ENCODE data around the gene DENND5B. TPM values are rescaled to one million over a fixed set of nuclear protein-coding genes. Genes with fewer than 3 reads are reported as not detected.
"Not testable (repeated sequence)": the region's sequence is repeated elsewhere in the genome, so short reads cannot be mapped to it uniquely, and the experiment has no call there.

The DENND5B gene
- total RNA-seq, 4 donors from 2014 or later, result 4.4 to 25.1 (median 16.3) TPM

GRCh38 chr12:31622038-31622437 is 31.1 kb upstream of the DENND5B start:
- no peaks in the 10 kb centered on the region for H3K9me3 ChIP-seq
- in situ Hi-C loops (cut with MboI; ENCODE audit: low pct_ligation_motif_present in 1 of 4, low pct_unique_long_range_greater_than_20kb in 1 of 4, low sequenced_read_pairs in 3 of 4) (no loop called here), intact Hi-C loops (cut with DNase I; ENCODE audit: low total_unique reads) (no loop called here)
- no peak overlapping the region for H3K4me3 ChIP-seq
- no peaks in the 10 kb centered on the region for H3K36me3 ChIP-seq
- no peak overlapping the region for H3K27ac ChIP-seq
- WGBS, 2 donors (ENCODE audit: low coverage in 1 of 2), result 78 to 96% methylated on average over 1 to 4 of the region's 4 CpGs
- no peak for DNase-seq
- TF ChIP-seq POLR2AphosphoS5 (IDR thresholded peaks at IDR 0.05), result no peak
- no peak for TF ChIP-seq CTCF (IDR thresholded peaks at IDR 0.05)
- no peak for TF ChIP-seq EP300 (IDR thresholded peaks at IDR 0.05; ENCODE audit: low read depth)
- TF ChIP-seq POLR2A (IDR thresholded peaks at IDR 0.05), result no peak
- no peaks in the 10 kb centered on the region for H3K27me3 ChIP-seq
- H3K4me1 ChIP-seq, result no peaks in the 10 kb centered on the region

GRCh38 chr12:31620311-31620710 is 29.4 kb upstream of the DENND5B start:
- TF ChIP-seq EP300 (IDR thresholded peaks at IDR 0.05; ENCODE audit: low read depth), result no peak
- TF ChIP-seq POLR2A (IDR thresholded peaks at IDR 0.05), result no peak
- no peak for TF ChIP-seq POLR2AphosphoS5 (IDR thresholded peaks at IDR 0.05)
- no peak for TF ChIP-seq CTCF (IDR thresholded peaks at IDR 0.05)
- no peak for DNase-seq
- no peaks in the 10 kb centered on the region for H3K27me3 ChIP-seq
- no peaks in the 10 kb centered on the region for H3K4me1 ChIP-seq
- H3K9me3 ChIP-seq, result no peaks in the 10 kb centered on the region
- H3K4me3 ChIP-seq, result no peak overlapping the region
- H3K36me3 ChIP-seq, result no peaks in the 10 kb centered on the region
- WGBS, 2 donors (ENCODE audit: low coverage in 1 of 2), result 89 to 94% methylated on average over 2 of the region's 2 CpGs
- H3K27ac ChIP-seq, result no peak overlapping the region
- intact Hi-C loops (cut with DNase I; ENCODE audit: low total_unique reads), result no loop called here
- in situ Hi-C loops (cut with MboI; ENCODE audit: low pct_ligation_motif_present in 1 of 4, low pct_unique_long_range_greater_than_20kb in 1 of 4, low sequenced_read_pairs in 3 of 4), result no loop called here

GRCh38 chr12:31618228-31619025 is 27.5 kb upstream of the DENND5B start:
- Histone ChIP-seq H3K4me3 (no peak overlapping the region), H3K4me1 (no peaks in the 10 kb centered on the region), H3K27me3 (no peaks in the 10 kb centered on the region), H3K36me3 (no peaks in the 10 kb centered on the region), H3K27ac (no peak overlapping the region), H3K9me3 (no peaks in the 10 kb centered on the region)
- 63 to 75% methylated on average over 3 of the region's 3 CpGs for WGBS, 2 donors (ENCODE audit: low coverage in 1 of 2)
- no peak for DNase-seq
- intact Hi-C loops (cut with DNase I; ENCODE audit: low total_unique reads) (no loop called here), in situ Hi-C loops (cut with MboI; ENCODE audit: low pct_ligation_motif_present in 1 of 4, low pct_unique_long_range_greater_than_20kb in 1 of 4, low sequenced_read_pairs in 3 of 4) (no loop called here)
- TF ChIP-seq EP300 (IDR thresholded peaks at IDR 0.05; ENCODE audit: low read depth), result no peak
- TF ChIP-seq CTCF (IDR thresholded peaks at IDR 0.05), result no peak
- no peak for TF ChIP-seq POLR2AphosphoS5 (IDR thresholded peaks at IDR 0.05)
- no peak for TF ChIP-seq POLR2A (IDR thresholded peaks at IDR 0.05)

GRCh38 chr12:31612819-31613218 is 21.9 kb upstream of the DENND5B start:
- intact Hi-C loops (cut with DNase I; ENCODE audit: low total_unique reads) (no loop called here), in situ Hi-C loops (cut with MboI; ENCODE audit: low pct_ligation_motif_present in 1 of 4, low pct_unique_long_range_greater_than_20kb in 1 of 4, low sequenced_read_pairs in 3 of 4) (no loop called here)
- no peaks in the 10 kb centered on the region for H3K4me1 ChIP-seq
- no peaks in the 10 kb centered on the region for H3K36me3 ChIP-seq
- H3K27ac ChIP-seq, result no peak overlapping the region
- H3K27me3 ChIP-seq, result no peaks in the 10 kb centered on the region
- no peak for DNase-seq
- TF ChIP-seq POLR2AphosphoS5 (IDR thresholded peaks at IDR 0.05) (no peak), POLR2A (IDR thresholded peaks at IDR 0.05) (no peak), EP300 (IDR thresholded peaks at IDR 0.05; ENCODE audit: low read depth) (no peak), CTCF (IDR thresholded peaks at IDR 0.05) (no peak)
- 86 to 94% methylated on average over 2 of the region's 2 CpGs for WGBS, 2 donors (ENCODE audit: low coverage in 1 of 2)
- no peak overlapping the region for H3K4me3 ChIP-seq
- peaks cover 12 to 20% of the 10 kb centered on the region in 2 donors for H3K9me3 ChIP-seq

GRCh38 chr12:31608299-31608698 is 17.4 kb upstream of the DENND5B start:
- intact Hi-C loops (cut with DNase I; ENCODE audit: low total_unique reads); H3K27ac ChIP-seq; H3K27me3 ChIP-seq; DNase-seq; H3K4me3 ChIP-seq; H3K36me3 ChIP-seq; H3K4me1 ChIP-seq; in situ Hi-C loops (cut with MboI; ENCODE audit: low pct_ligation_motif_present in 1 of 4, low pct_unique_long_range_greater_than_20kb in 1 of 4, low sequenced_read_pairs in 3 of 4): not testable (repeated sequence)
- WGBS, 2 donors (ENCODE audit: low coverage in 1 of 2), result 58 to 92% methylated on average over 2 of the region's 2 CpGs
- peaks cover 21% of the 10 kb centered on the region in 2 donors for H3K9me3 ChIP-seq
